K562 (cell line): ENCODE data around the gene ARHGAP26.

Experiments
- AFF4 ChIP-seq: sonication (generic); formaldehyde crosslinking; IDR thresholded peaks from 2 replicates; pipeline ENCODE4 v1.8.0; 2023; ENCODE audit warnings: mild to moderate bottlenecking, missing genetic modification reagents
- ARID3B ChIP-seq: fragments of 250-450 bp; sonication (Bioruptor Pico); IDR thresholded peaks from 2 replicates; pipeline ENCODE4 v1.4.0; 2020; ENCODE audit warnings: borderline replicate concordance
- CBX8 ChIP-seq: fragments of 200-600 bp; sonication (generic); IDR thresholded peaks from 2 replicates; pipeline ENCODE4 v1.6.1; 2012; ENCODE audit warnings: borderline replicate concordance, mixed run types, low read depth, mild to moderate bottlenecking, moderate library complexity, mixed read lengths, low read length, control low read depth, inconsistent platforms; ENCODE audit not compliant: poor library complexity, severe bottlenecking; ENCODE audit errors: extremely low read depth
- COPS2 ChIP-seq: fragments of 450-650 bp; conservative IDR thresholded peaks from 2 replicates; pipeline ENCODE4 v1.6.1; 2016; ENCODE audit warnings: mild to moderate bottlenecking, moderate library complexity
- E2F8 ChIP-seq: fragments of 450-650 bp; IDR thresholded peaks from 2 replicates; pipeline ENCODE4 v1.7.1; 2018; ENCODE audit warnings: mild to moderate bottlenecking, low read depth; ENCODE audit not compliant: partially characterized antibody
- EZH2 ChIP-seq: IDR thresholded peaks from 2 replicates; pipeline ENCODE4 v1.6.1; 2012; ENCODE audit warnings: low read depth, mild to moderate bottlenecking, inconsistent platforms, low read length, borderline replicate concordance
- FOXK2 ChIP-seq, 2 experiments: fragments of 450-650 bp; IDR thresholded peaks in 1 of 2; conservative IDR thresholded peaks in 1 of 2; 2 replicates each; pipeline ENCODE4 v1.6.1; 2016; ENCODE audit warnings: low read depth in 2 of 2, mild to moderate bottlenecking in 1 of 2
- HDAC2 ChIP-seq: fragments of 450-650 bp; IDR thresholded peaks from 2 replicates; pipeline ENCODE4 v1.6.1; 2016; ENCODE audit warnings: mild to moderate bottlenecking
- HMG20A ChIP-seq: fragments of 450-650 bp; formaldehyde crosslinking; conservative IDR thresholded peaks from 2 replicates; pipeline ENCODE4 v1.4.0; 2020; ENCODE audit warnings: mild to moderate bottlenecking, mixed read lengths
- ZNF274 ChIP-seq: IDR thresholded peaks from 2 replicates; pipeline ENCODE4 v1.6.1; 2011; ENCODE audit warnings: low read depth, mild to moderate bottlenecking, low read length, moderate library complexity, borderline replicate concordance

GRCh38 chr5:142845402-142845921, 75.3 kb downstream of the ARHGAP26 start:
- TF ChIP-seq FOXK2 (conservative IDR thresholded peaks at IDR 0.05 in 1 of 2, IDR thresholded peaks at IDR 0.05 in 1 of 2; ENCODE audit: low read depth in 2 of 2) (no peak), ZNF274 (no peak), HDAC2 (no peak), HMG20A (CRISPR knock-in tag) (no peak), COPS2 (no peak), EZH2 (no peak), E2F8 (no peak), CBX8 (no peak), AFF4 (no peak), ARID3B (CRISPR knock-in tag) (no peak)
